ENCODE results near the gene ZNF813.
A peak's percentile ranks its signal among the peaks of the same experiment; 100 is the strongest.
"Not testable (repeated sequence)": the region's sequence is repeated elsewhere in the genome, so short reads cannot be mapped to it uniquely, and the experiment has no call there.

ZNF813 gene

GRCh38 chr19:53485046-53486004, 17.8 kb downstream of the ZNF813 start:
- no peak for DNase-seq

- no peak for DNase-seq
Measured at GRCh38 chr19:53492153-53492552, 24.6 kb downstream of the ZNF813 start.

- DNase-seq: not testable (repeated sequence)
Measured at GRCh38 chr19:53497311-53498023, 29.9 kb downstream of the ZNF813 start.

- not testable (repeated sequence) for DNase-seq
Measured at GRCh38 chr19:53498024-53498395, 30.5 kb downstream of the ZNF813 start.

- DNase-seq: peak; percentile 58
Measured at GRCh38 chr19:53503151-53503550, 35.6 kb downstream of the ZNF813 start.

- DNase-seq: peak; percentile 55
Measured at GRCh38 chr19:53503671-53504364, 36.3 kb downstream of the ZNF813 start.

GRCh38 chr19:53504365-53504703, 36.8 kb downstream of the ZNF813 start:
- peak; percentile 35 for DNase-seq

GRCh38 chr19:53504885-53505284, 37.4 kb downstream of the ZNF813 start:
- DNase-seq: peak; percentile 16

GRCh38 chr19:53506728-53507127, 39.2 kb downstream of the ZNF813 start:
- no peak for DNase-seq

- DNase-seq: no peak
Measured at GRCh38 chr19:53507523-53508442, 40.2 kb downstream of the ZNF813 start.

GRCh38 chr19:53509443-53509842, 41.9 kb downstream of the ZNF813 start:
- DNase-seq: no peak

GRCh38 chr19:53509845-53510244, 42.3 kb downstream of the ZNF813 start:
- DNase-seq: no peak

GRCh38 chr19:53511357-53511756, 43.8 kb downstream of the ZNF813 start:
- no peak for DNase-seq

- DNase-seq: peak; percentile 63
Measured at GRCh38 chr19:53511933-53512374, 44.4 kb downstream of the ZNF813 start.

GRCh38 chr19:53515047-53515446, 47.5 kb downstream of the ZNF813 start:
- not testable (repeated sequence) for DNase-seq

- no peak for DNase-seq
Measured at GRCh38 chr19:53517114-53517741, 49.7 kb downstream of the ZNF813 start.

- DNase-seq: no peak
Measured at GRCh38 chr19:53518121-53518520, 50.6 kb downstream of the ZNF813 start.

- DNase-seq: no peak
Measured at GRCh38 chr19:53518716-53519115, 51.2 kb downstream of the ZNF813 start.

- no peak for DNase-seq
Measured at GRCh38 chr19:53519446-53519845, 51.9 kb downstream of the ZNF813 start.

GRCh38 chr19:53520163-53520546, 52.6 kb downstream of the ZNF813 start:
- no peak for DNase-seq

- peak; percentile 89 for DNase-seq
Measured at GRCh38 chr19:53520547-53521372, 53.2 kb downstream of the ZNF813 start.

Measured in NCI-H146 (cell line).